ENCODE results near the gene CATSPERB.

The CATSPERB gene

GRCh38 chr14:91737619-91738018 is 5.7 kb upstream of the CATSPERB start:
- Histone ChIP-seq H3K9ac (ENCODE audit: low read depth, low read length, poor library complexity) (no peak overlapping the region), H3K23ac (ENCODE audit: low read depth, low read length, poor library complexity) (no peak overlapping the region), H2BK12ac (ENCODE audit: low read length) (no peak overlapping the region), H3K14ac (ENCODE audit: low read length) (no peak overlapping the region), H3K4me3 (ENCODE audit: low read length in 2 of 2) (no peak overlapping the region), H3K27ac (replicated peaks; ENCODE audit: low read length) (no peak overlapping the region), H4K91ac (ENCODE audit: low read depth, low read length, poor library complexity) (no peak overlapping the region), H2AFZ (ENCODE audit: low read length) (no peak overlapping the region), H3K4me1 (ENCODE audit: control insufficient read depth in 2 of 2, insufficient read depth in 1 of 2, low read depth in 1 of 2, low read length in 2 of 2) (peaks cover 0 to 5% of the 10 kb centered on the region in 2 donors), H3K9me3 (replicated peaks in 1 of 2; ENCODE audit: control insufficient read depth in 2 of 2, insufficient read depth in 1 of 2, low read depth in 1 of 2, low read length in 2 of 2) (no peaks in the 10 kb centered on the region), H3K36me3 (replicated peaks in 1 of 2; ENCODE audit: control insufficient read depth in 2 of 2, insufficient read depth in 2 of 2, low read length in 2 of 2) (no peaks in the 10 kb centered on the region), H2BK5ac (ENCODE audit: low read length) (no peak overlapping the region), H3K4me2 (ENCODE audit: insufficient read depth, low read length, poor library complexity, severe bottlenecking) (no peak overlapping the region), H3K4ac (ENCODE audit: low read length) (no peak overlapping the region), H2BK120ac (ENCODE audit: low read depth, low read length) (no peak overlapping the region), H2AK5ac (ENCODE audit: low read depth, low read length) (no peak overlapping the region), H4K8ac (ENCODE audit: low read depth, low read length) (no peak overlapping the region), H3K27me3 (ENCODE audit: control insufficient read depth in 3 of 3, insufficient read depth in 3 of 3, low read depth in 1 of 3, low read length in 3 of 3) (no peaks in the 10 kb centered on the region), H3K79me1 (ENCODE audit: low read depth, low read length) (no peaks in the 10 kb centered on the region), H3K18ac (ENCODE audit: low read length) (no peak overlapping the region), H2BK15ac (ENCODE audit: low read length) (no peak overlapping the region)
- DNase-seq (ENCODE audit: low spot score): no peak
- WGBS, 2 donors (ENCODE audit: extremely low coverage in 2 of 2, insufficient read length in 2 of 2, insufficient replicate concordance in 1 of 2): no CpG with 5 or more reads among the region's 5 CpGs

GRCh38 chr14:91732859-91733477 is 1.1 kb upstream of the CATSPERB start:
- Histone ChIP-seq H3K4me3 (ENCODE audit: low read length in 2 of 2) (no peak overlapping the region), H3K27ac (replicated peaks; ENCODE audit: low read length) (no peak overlapping the region), H3K4ac (ENCODE audit: low read length) (no peak overlapping the region), H3K14ac (ENCODE audit: low read length) (no peak overlapping the region), H3K9me3 (replicated peaks in 1 of 2; ENCODE audit: control insufficient read depth in 2 of 2, insufficient read depth in 1 of 2, low read depth in 1 of 2, low read length in 2 of 2) (no peaks in the 10 kb centered on the region), H2BK120ac (ENCODE audit: low read depth, low read length) (no peak overlapping the region), H3K27me3 (ENCODE audit: control insufficient read depth in 3 of 3, insufficient read depth in 3 of 3, low read depth in 1 of 3, low read length in 3 of 3) (no peaks in the 10 kb centered on the region), H2BK15ac (ENCODE audit: low read length) (no peak overlapping the region), H3K79me1 (ENCODE audit: low read depth, low read length) (no peaks in the 10 kb centered on the region), H4K91ac (ENCODE audit: low read depth, low read length, poor library complexity) (no peak overlapping the region), H2BK5ac (ENCODE audit: low read length) (no peak overlapping the region), H4K8ac (ENCODE audit: low read depth, low read length) (no peak overlapping the region), H3K4me1 (ENCODE audit: control insufficient read depth in 2 of 2, insufficient read depth in 1 of 2, low read depth in 1 of 2, low read length in 2 of 2) (peaks cover 0 to 5% of the 10 kb centered on the region in 2 donors), H3K4me2 (ENCODE audit: insufficient read depth, low read length, poor library complexity, severe bottlenecking) (no peak overlapping the region), H2AFZ (ENCODE audit: low read length) (no peak overlapping the region), H3K9ac (ENCODE audit: low read depth, low read length, poor library complexity) (no peak overlapping the region), H3K18ac (ENCODE audit: low read length) (no peak overlapping the region), H3K23ac (ENCODE audit: low read depth, low read length, poor library complexity) (no peak overlapping the region), H2BK12ac (ENCODE audit: low read length) (no peak overlapping the region), H3K36me3 (replicated peaks in 1 of 2; ENCODE audit: control insufficient read depth in 2 of 2, insufficient read depth in 2 of 2, low read length in 2 of 2) (no peaks in the 10 kb centered on the region), H2AK5ac (ENCODE audit: low read depth, low read length) (no peak overlapping the region)
- no CpG with 5 or more reads among the region's 2 CpGs for WGBS, 2 donors (ENCODE audit: extremely low coverage in 2 of 2, insufficient read length in 2 of 2, insufficient replicate concordance in 1 of 2)
- no peak for DNase-seq (ENCODE audit: low spot score)

GRCh38 chr14:91732439-91732838 is 553 bp upstream of the CATSPERB start:
- no peaks in the 10 kb centered on the region for H3K79me1 ChIP-seq (ENCODE audit: low read depth, low read length)
- no CpG with 5 or more reads among the region's 5 CpGs for WGBS, 2 donors (ENCODE audit: extremely low coverage in 2 of 2, insufficient read length in 2 of 2, insufficient replicate concordance in 1 of 2)

GRCh38 chr14:91731018-91731417 is 868 bp downstream of the CATSPERB start:
- H3K9ac ChIP-seq (ENCODE audit: low read depth, low read length, poor library complexity): no peak overlapping the region
- no peak overlapping the region for H2BK15ac ChIP-seq (ENCODE audit: low read length)
- H2AFZ ChIP-seq (ENCODE audit: low read length): no peak overlapping the region
- H3K27me3 ChIP-seq (ENCODE audit: control insufficient read depth in 3 of 3, insufficient read depth in 3 of 3, low read depth in 1 of 3, low read length in 3 of 3): no peaks in the 10 kb centered on the region
- no peak overlapping the region for H2BK5ac ChIP-seq (ENCODE audit: low read length)
- H3K4me2 ChIP-seq (ENCODE audit: insufficient read depth, low read length, poor library complexity, severe bottlenecking): no peak overlapping the region
- no peak overlapping the region for H2AK5ac ChIP-seq (ENCODE audit: low read depth, low read length)
- no peak overlapping the region for H2BK120ac ChIP-seq (ENCODE audit: low read depth, low read length)
- no peak overlapping the region for H3K4ac ChIP-seq (ENCODE audit: low read length)
- no peaks in the 10 kb centered on the region for H3K9me3 ChIP-seq (replicated peaks in 1 of 2; ENCODE audit: control insufficient read depth in 2 of 2, insufficient read depth in 1 of 2, low read depth in 1 of 2, low read length in 2 of 2)
- no CpG with 5 or more reads among the region's 2 CpGs for WGBS, 2 donors (ENCODE audit: extremely low coverage in 2 of 2, insufficient read length in 2 of 2, insufficient replicate concordance in 1 of 2)
- no peak overlapping the region for H3K4me3 ChIP-seq (ENCODE audit: low read length in 2 of 2)
- no peak overlapping the region for H3K18ac ChIP-seq (ENCODE audit: low read length)
- H3K27ac ChIP-seq (replicated peaks; ENCODE audit: low read length): no peak overlapping the region
- H2BK12ac ChIP-seq (ENCODE audit: low read length): no peak overlapping the region
- no peak overlapping the region for H3K23ac ChIP-seq (ENCODE audit: low read depth, low read length, poor library complexity)
- H3K36me3 ChIP-seq (replicated peaks in 1 of 2; ENCODE audit: control insufficient read depth in 2 of 2, insufficient read depth in 2 of 2, low read length in 2 of 2): no peaks in the 10 kb centered on the region
- H3K14ac ChIP-seq (ENCODE audit: low read length): no peak overlapping the region
- DNase-seq (ENCODE audit: low spot score): no peak
- no peak overlapping the region for H4K8ac ChIP-seq (ENCODE audit: low read depth, low read length)
- H3K4me1 ChIP-seq (ENCODE audit: control insufficient read depth in 2 of 2, insufficient read depth in 1 of 2, low read depth in 1 of 2, low read length in 2 of 2): peaks cover 0 to 5% of the 10 kb centered on the region in 2 donors
- H3K79me1 ChIP-seq (ENCODE audit: low read depth, low read length): no peaks in the 10 kb centered on the region
- no peak overlapping the region for H4K91ac ChIP-seq (ENCODE audit: low read depth, low read length, poor library complexity)

More at GRCh38 chr14:91732439-91732838, 553 bp upstream of the CATSPERB start:
- H2BK120ac ChIP-seq (ENCODE audit: low read depth, low read length): no peak overlapping the region
- H3K4me3 ChIP-seq (ENCODE audit: low read length in 2 of 2): no peak overlapping the region
- no peak overlapping the region for H3K18ac ChIP-seq (ENCODE audit: low read length)
- H3K9ac ChIP-seq (ENCODE audit: low read depth, low read length, poor library complexity): no peak overlapping the region
- no peaks in the 10 kb centered on the region for H3K36me3 ChIP-seq (replicated peaks in 1 of 2; ENCODE audit: control insufficient read depth in 2 of 2, insufficient read depth in 2 of 2, low read length in 2 of 2)
- H4K8ac ChIP-seq (ENCODE audit: low read depth, low read length): no peak overlapping the region
- H2BK5ac ChIP-seq (ENCODE audit: low read length): no peak overlapping the region
- H2BK15ac ChIP-seq (ENCODE audit: low read length): no peak overlapping the region
- peaks cover 0 to 5% of the 10 kb centered on the region in 2 donors for H3K4me1 ChIP-seq (ENCODE audit: control insufficient read depth in 2 of 2, insufficient read depth in 1 of 2, low read depth in 1 of 2, low read length in 2 of 2)
- H3K9me3 ChIP-seq (replicated peaks in 1 of 2; ENCODE audit: control insufficient read depth in 2 of 2, insufficient read depth in 1 of 2, low read depth in 1 of 2, low read length in 2 of 2): no peaks in the 10 kb centered on the region
- no peak overlapping the region for H3K14ac ChIP-seq (ENCODE audit: low read length)
- no peak for DNase-seq (ENCODE audit: low spot score)
- H4K91ac ChIP-seq (ENCODE audit: low read depth, low read length, poor library complexity): no peak overlapping the region
- H3K27ac ChIP-seq (replicated peaks; ENCODE audit: low read length): no peak overlapping the region
- no peak overlapping the region for H3K4ac ChIP-seq (ENCODE audit: low read length)
- no peak overlapping the region for H2AFZ ChIP-seq (ENCODE audit: low read length)
- no peak overlapping the region for H3K23ac ChIP-seq (ENCODE audit: low read depth, low read length, poor library complexity)
- H3K4me2 ChIP-seq (ENCODE audit: insufficient read depth, low read length, poor library complexity, severe bottlenecking): no peak overlapping the region
- no peaks in the 10 kb centered on the region for H3K27me3 ChIP-seq (ENCODE audit: control insufficient read depth in 3 of 3, insufficient read depth in 3 of 3, low read depth in 1 of 3, low read length in 3 of 3)
- H2AK5ac ChIP-seq (ENCODE audit: low read depth, low read length): no peak overlapping the region
- H2BK12ac ChIP-seq (ENCODE audit: low read length): no peak overlapping the region
